ENCODE results near the gene TIMM13. TPM values are rescaled to one million over a fixed set of nuclear protein-coding genes. Genes with fewer than 3 reads are reported as not detected.
"Not testable (repeated sequence)": the region's sequence is repeated elsewhere in the genome, so short reads cannot be mapped to it uniquely, and the experiment has no call there.

The TIMM13 gene
- polyA plus RNA-seq, 2 of the 4 experiments (the other 2 are of a cell fraction) = 24.7 to 81.2 TPM

DNA sequence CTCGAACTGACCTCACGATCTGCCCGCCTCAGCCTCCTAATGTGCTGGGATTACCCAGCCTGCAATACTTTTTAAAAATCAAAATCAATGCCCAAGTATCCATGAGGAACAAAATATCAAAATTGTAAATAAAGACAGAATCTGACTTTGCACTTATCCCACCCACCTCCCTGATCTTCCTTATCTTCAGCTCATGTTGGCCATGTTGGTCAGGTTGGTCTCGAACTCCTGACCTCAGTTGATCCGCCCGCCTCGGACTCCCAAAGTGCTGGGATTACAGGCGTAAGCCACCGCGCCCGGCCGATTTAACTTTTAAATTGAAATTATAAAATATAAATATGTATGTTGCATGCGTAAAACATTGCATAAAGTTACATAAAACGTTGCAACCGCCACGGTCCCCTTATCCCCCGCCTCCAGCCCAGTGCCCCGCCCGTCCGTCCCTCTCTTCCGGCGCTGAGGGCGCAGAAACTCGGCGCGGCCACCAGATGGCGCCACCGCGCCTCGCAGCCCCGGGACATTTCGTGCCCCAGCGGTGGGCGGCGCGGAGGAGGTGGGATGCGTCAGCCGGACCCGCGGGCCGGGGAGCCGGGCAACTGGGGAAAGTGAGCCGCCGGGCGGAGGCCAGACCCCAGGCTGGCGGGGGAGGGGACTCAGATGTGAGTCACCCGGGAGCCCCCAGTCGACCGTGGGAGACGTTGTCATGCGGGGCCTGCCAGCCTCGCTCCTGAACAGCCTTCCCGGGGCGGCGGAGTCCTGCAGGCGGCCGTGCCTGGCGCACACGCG lies 47.0 kb upstream of the TIMM13 start (continued):
- TF ChIP-seq NFE2L2 (conservative IDR thresholded peaks at IDR 0.05; ENCODE audit: low read length) (no peak), POLR2AphosphoS2 (conservative IDR thresholded peaks at IDR 0.05; ENCODE audit: low read length) (no peak), HDAC2 (IDR thresholded peaks at IDR 0.05) (no peak), SMC3 (IDR thresholded peaks at IDR 0.05) (peak; percentile 99), EP300 (IDR thresholded peaks at IDR 0.05) (no peak), USF2 (IDR thresholded peaks at IDR 0.05) (no peak)

- POLR2A ChIA-PET = interaction anchor here (0.6 kb wide), 1 partner anchor 130 kb away, joined by 4 read pairs; no protein-coding TSS in a partner anchor
- H3K4me1 ChIP-seq = peaks cover 19% of the 10 kb centered on the region
- DNase-seq (ENCODE audit: low read depth in 1 of 2, low spot score in 1 of 2); ATAC-seq; FAIRE-seq; H3K9me3 ChIP-seq; H3K4me3 ChIP-seq: not testable (repeated sequence)
- peak overlapping the region; percentile 38 for H3K4me2 ChIP-seq
- peak overlapping the region; percentile 67 to 90 for H3K27ac ChIP-seq
- WGBS (ENCODE audit: missing lambda C conversion rate) = 75% methylated on average over 8 of the region's 8 CpGs
- CTCF ChIA-PET = interaction anchor here (1.1 to 10.5 kb wide), 4 partner anchors 109 to 166 kb away, joined by 3 to 156 read pairs (median 26); no protein-coding TSS in a partner anchor
These were observed 42.5 kb upstream of the TIMM13 start for GRCh38 chr19:2469915-2470200.

DNA sequence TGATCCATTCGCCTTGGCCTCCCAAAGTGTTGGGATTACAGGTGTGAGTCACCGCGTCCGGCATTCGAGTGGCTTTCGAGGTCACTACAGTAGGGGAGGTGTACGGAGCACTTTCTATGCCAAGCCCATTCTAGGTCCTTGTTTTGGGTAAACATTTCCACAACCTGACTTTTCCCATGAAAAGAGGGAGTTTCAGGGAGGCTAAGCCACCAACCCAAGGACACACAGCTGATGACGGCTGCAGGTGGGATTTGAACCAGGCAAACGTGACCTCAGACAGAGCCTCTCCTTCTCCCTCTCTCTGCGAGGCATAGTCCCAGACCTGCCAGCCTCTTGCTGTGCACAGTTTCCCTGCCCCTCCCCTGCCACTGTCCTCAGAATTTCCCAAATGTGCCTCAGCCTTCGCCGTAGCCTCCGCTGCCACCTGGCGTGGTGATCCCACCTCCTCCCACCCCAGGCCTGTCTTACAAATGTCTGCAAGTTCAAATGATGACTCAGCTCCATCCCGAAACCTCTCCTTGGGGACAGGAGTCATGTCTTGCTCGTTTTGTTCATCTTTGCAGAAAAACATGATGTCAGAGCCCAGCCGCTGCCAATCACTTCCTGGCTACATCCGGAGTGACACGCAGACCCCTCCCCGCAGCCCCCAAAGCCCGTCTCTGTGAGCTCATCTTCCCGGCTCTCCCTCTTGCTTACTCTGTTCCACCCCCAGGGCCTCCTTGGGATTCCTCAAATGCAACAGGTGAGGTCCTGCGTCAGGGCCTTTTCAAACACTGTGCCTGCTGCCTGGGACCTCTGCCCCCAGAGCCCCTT lies 41.9 kb upstream of the TIMM13 start:
- Histone ChIP-seq H3K4me3 (no peak overlapping the region), H3K4me2 (peak overlapping the region; percentile 38), H3K27ac (peak overlapping the region; percentile 67 to 90), H3K9me3 (no peaks in the 10 kb centered on the region), H3K4me1 (peaks cover 19% of the 10 kb centered on the region)
- CTCF ChIA-PET = interaction anchor here (0.6 to 10.5 kb wide), 6 partner anchors 110 to 242 kb away, joined by 3 to 156 read pairs (median 3); no protein-coding TSS in a partner anchor
- ATAC-seq (peak; percentile 74 to 90), DNase-seq (ENCODE audit: low read depth in 1 of 2, low spot score in 1 of 2) (peak in 1 of 2 experiments; percentile 88), FAIRE-seq (no peak)
- WGBS (ENCODE audit: missing lambda C conversion rate) = 6% methylated on average over 23 of the region's 23 CpGs
- POLR2A ChIA-PET = no interaction called here
- no peak for TF ChIP-seq FOSB (CRISPR knock-in tag; IDR thresholded peaks at IDR 0.05)
- no peak for TF ChIP-seq ELK1 (IDR thresholded peaks at IDR 0.05; ENCODE audit: low read depth, low read length)
- peak; percentile 95 for TF ChIP-seq MAFK (IDR thresholded peaks at IDR 0.05; ENCODE audit: partially characterized antibody)
- TF ChIP-seq EHMT2 (IDR thresholded peaks at IDR 0.05; ENCODE audit: low read depth) = no peak
- 0 out of 2 replicates have a peak, but pooled peaks have one; percentile 26 for TF ChIP-seq MYC (IDR thresholded peaks at IDR 0.05; ENCODE audit: borderline replicate concordance, low read length)
- TF ChIP-seq ZFP36 (IDR thresholded peaks at IDR 0.05; ENCODE audit: borderline replicate concordance, partially characterized antibody) = peak; percentile 79
- TF ChIP-seq EHF (CRISPR knock-in tag; IDR thresholded peaks at IDR 0.05) = 0 out of 2 replicates have a peak, but pooled peaks have one; percentile 47
- TF ChIP-seq MAX (IDR thresholded peaks at IDR 0.05) = peak; percentile 69
- TF ChIP-seq JUN (IDR thresholded peaks at IDR 0.05) = 0 out of 5 replicates have a peak, but pooled peaks of 1 of the 2 experiments have one; percentile 24
- no peak for TF ChIP-seq FOSL2 (IDR thresholded peaks at IDR 0.05)
- TF ChIP-seq FOSL2 (CRISPR knock-in tag; IDR thresholded peaks at IDR 0.05) = peak; percentile 76
- TF ChIP-seq TFCP2L1 (CRISPR knock-in tag; IDR thresholded peaks at IDR 0.05) = no peak
- TF ChIP-seq USF2 (IDR thresholded peaks at IDR 0.05) = no peak
